GM19099 (cell line): ENCODE data around the gene GDAP1L1.

Experiments
- POLR2A ChIP-seq: IDR thresholded peaks from 3 replicates; pipeline ENCODE4 v1.6.1; 2011; ENCODE audit warnings: low read depth; ENCODE audit not compliant: insufficient read length; ENCODE audit errors: extremely low read depth

Gene GDAP1L1

DNA sequence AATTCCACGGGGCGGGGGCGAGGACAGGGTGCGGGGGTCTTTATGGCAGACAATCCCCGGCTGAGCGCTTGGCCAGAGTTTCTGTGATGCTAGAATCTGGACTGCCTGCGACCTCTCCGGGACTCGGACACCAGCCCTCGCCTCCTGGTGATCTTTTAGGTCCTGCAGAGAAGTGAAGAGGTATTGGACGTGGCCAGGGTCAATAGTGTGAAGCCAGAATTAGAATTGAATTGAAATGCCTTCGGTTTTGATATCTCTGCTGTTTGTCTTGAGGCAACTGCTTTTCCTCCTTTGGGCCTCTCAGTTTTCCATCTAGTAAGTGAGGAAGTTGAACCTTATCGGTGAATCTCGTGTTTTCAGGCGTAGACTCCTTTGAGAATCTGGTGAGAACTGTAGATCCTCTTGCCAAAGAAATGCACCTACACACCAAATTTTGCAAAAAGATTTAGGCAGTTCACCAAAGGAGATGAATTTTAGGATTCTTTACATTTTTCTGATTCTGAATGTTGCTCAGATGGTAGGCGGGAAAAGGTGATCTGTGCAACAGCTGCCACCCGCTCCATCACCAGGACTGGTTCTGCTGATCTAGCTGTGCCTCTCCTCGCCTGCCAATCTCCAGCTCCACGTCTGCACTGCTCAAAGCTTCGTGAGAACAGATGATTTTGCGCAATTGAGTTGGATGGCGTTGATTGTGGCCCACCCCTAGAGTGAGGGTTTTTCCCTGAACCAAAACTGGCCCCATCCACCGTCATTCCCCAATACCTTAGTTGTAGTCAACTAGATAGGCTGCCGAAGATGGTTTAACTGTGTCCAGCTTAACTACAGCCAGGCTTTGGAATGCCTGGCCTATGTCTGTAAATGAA lies 35.7 kb upstream of the GDAP1L1 start:
- TF ChIP-seq POLR2A, result no peak

DNA sequence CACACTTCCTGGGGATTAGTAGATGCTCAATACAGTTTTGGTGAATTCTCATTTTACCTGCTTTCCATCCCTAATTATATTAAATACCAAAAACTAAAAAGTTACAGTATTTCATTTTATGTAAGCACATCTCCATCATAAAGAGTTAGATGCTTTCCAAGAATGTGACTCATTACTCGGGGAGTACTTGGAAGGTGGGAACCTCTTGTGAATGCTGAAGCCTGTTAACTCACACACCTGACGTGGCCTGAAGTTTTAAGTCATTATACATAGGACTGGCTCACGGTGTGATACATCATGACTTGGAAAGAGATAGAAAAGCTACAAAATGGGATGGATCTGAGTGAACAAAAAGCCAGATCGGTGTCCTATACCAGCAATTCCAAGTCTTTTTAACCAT lies 34.3 kb upstream of the GDAP1L1 start:
- no peak for TF ChIP-seq POLR2A

- no peak for TF ChIP-seq POLR2A
Measured at GRCh38 chr20:44215125-44215524, 32.0 kb upstream of the GDAP1L1 start.

GRCh38 chr20:44217342-44218092 lies 29.6 kb upstream of the GDAP1L1 start:
- TF ChIP-seq POLR2A, result no peak

GRCh38 chr20:44218446-44218845 lies 28.7 kb upstream of the GDAP1L1 start:
- TF ChIP-seq POLR2A, result no peak

GRCh38 chr20:44219170-44219730 lies 27.9 kb upstream of the GDAP1L1 start:
- TF ChIP-seq POLR2A, result no peak

DNA sequence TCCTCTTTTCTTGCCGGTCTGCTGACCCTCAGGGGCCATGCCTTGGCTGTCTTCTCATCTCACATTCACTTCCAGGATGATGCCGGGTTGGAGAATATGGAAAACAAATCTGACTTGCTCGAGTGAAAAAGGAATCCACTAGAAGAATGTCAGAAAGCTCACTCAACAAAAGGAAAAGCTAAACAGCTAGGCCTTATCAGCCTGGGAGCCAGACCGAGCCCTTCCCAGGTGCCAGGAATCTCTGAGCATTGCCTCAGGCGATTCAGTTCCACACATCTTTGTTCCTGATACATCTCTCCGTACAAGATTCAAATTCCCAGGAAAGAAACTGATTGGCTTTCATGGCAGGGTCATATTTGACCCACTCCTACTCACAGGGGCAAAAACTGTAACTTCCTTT lies 27.3 kb upstream of the GDAP1L1 start:
- no peak for TF ChIP-seq POLR2A

DNA sequence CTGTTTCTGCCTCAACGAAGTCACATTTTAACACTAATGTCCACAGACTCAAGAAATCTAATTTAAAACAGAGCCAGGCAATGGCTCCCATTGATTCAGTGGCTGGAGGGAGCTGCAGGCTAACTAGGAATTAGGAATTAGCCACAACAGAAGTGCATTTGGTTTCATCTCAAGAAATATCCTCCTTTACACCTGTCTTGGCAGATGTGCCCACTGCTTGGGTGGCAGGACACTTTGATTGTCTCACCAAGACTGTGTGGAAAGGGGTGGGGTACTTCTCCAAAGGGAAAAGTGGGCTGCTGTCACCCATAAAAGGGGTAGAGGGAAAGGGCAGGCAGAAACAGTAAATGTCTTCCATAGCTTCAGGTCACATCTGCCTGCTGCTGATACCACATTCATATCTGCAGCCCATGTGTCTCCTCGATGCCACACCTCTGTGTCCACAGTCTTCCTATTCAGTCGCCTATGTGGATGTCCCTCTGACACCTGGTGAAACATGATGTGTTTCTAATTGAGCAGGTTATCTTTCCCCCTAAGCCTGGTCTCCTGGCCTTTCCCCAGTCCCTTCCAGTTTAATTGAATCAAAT lies 25.6 kb upstream of the GDAP1L1 start:
- TF ChIP-seq POLR2A, result no peak

- no peak for TF ChIP-seq POLR2A
Measured at GRCh38 chr20:44222027-44222426, 25.1 kb upstream of the GDAP1L1 start.

DNA sequence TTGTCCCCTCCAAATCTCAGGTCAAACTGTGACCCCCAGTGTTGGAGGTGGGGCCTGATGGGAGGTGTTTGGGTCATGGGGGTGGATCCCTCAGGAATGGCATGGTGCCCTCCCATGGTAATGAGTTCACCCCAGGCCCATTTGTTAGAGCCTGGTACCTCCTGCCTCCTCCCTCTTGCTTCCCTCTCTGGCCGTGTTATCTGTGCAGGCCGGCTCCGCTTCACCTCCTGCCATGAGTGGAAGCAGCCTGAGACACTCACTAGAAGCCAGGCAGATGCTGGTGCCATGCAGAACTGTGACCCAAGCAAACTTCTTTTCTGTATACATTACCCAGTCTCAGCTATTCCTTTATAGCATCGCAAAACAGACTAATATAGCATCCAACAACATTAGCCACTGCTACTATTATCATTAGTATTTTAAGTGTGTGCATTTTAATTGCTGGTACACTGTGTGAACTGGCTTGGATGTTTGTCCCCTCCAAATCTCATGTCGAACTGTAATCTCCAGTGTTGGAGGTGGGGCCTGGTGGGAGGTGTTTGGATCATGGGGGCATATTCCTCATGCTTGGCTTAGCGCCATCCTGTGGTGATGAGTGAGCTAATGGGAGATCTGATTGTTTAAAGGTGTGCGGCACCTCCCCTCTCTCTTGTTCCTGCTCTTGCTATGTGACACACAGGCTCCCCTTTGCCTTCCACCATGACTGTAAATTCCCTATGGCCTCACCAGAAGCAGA lies 24.3 kb upstream of the GDAP1L1 start:
- TF ChIP-seq POLR2A, result no peak

GRCh38 chr20:44223721-44224120 lies 23.4 kb upstream of the GDAP1L1 start:
- TF ChIP-seq POLR2A, result no peak

DNA sequence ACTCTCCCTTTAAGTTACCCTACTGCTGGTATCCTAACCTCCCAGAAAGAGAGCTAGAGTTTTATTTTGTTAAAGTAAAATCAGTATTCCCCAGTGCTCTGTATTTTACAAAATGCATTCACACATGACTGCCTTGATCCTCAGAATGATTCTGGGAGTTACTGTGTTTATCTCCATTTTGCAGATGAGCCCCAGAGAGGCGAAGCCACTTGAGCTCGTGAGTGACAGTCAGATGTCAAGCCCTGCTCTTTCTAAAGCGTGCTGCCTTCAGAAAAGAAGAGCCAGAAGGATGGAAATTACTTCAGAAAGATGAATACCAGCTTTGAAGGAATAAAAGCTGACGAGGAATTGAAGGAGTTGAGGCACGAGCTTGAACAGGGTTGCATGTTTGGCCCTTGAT lies 22.5 kb upstream of the GDAP1L1 start:
- no peak for TF ChIP-seq POLR2A

GRCh38 chr20:44228465-44229258 lies 18.4 kb upstream of the GDAP1L1 start:
- no peak for TF ChIP-seq POLR2A

DNA sequence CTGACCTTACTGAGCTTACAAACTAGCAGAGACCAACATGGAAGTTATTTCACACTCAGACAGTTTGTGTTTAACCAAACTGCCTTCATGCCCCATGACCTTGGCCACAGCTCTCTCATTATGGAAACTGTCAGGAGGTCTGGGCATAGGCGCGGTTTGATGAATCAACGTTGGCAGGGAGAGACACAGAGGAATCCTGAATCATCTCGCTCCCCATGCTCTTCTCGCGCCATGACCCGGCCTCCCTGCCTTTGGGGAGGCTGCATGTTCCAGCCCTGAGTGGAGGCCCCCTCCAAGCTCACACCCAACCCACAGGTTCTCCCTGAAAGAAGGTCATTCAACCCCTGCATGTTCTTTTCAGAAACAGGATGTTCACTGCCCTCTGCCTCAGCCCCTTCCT lies 15.9 kb upstream of the GDAP1L1 start:
- no peak for TF ChIP-seq POLR2A
